Stomach (tissue), 4 donors: ENCODE measurements around the gene PCARE.

ENCODE experiments used
- CTCF ChIP-seq, 7 experiments: fragments of 450-650 bp in 4 of 7; fragments of 200-600 bp in 3 of 7; sonication (generic) in 3 of 7; IDR thresholded peaks; one replicate each; pipeline ENCODE4 v1.5.1; 2016 to 2019; ENCODE audit warnings: antibody characterized with exemption in 7 of 7, control low read depth in 2 of 7, mild to moderate bottlenecking in 1 of 7
- EP300 ChIP-seq: sonication (generic); formaldehyde crosslinking; IDR thresholded peaks from one replicate; pipeline ENCODE4 v1.6.1; 2017; ENCODE audit warnings: antibody characterized with exemption
- POLR2A ChIP-seq, 4 donors: fragments of 450-650 bp; IDR thresholded peaks; one replicate each; pipeline ENCODE4 v1.6.1; 2016; ENCODE audit warnings: antibody characterized with exemption in 4 of 4, control low read depth in 2 of 4, mild to moderate bottlenecking in 1 of 4, moderate library complexity in 1 of 4
- POLR2AphosphoS5 ChIP-seq, 3 donors: sonication (generic); formaldehyde crosslinking; IDR thresholded peaks; one replicate each; pipeline ENCODE4 v1.6.1; 2016; ENCODE audit warnings: antibody characterized with exemption in 3 of 3

GRCh38 chr2:29071032-29071975 is 3.0 kb downstream of the PCARE start:
- TF ChIP-seq CTCF (IDR thresholded peaks at IDR 0.05) (no peak), POLR2A (IDR thresholded peaks at IDR 0.05) (no peak), POLR2AphosphoS5 (IDR thresholded peaks at IDR 0.05) (no peak), EP300 (no peak)
